HepG2 (cell line): ENCODE measurements around the gene MICAL3. TPM values are rescaled to one million over a fixed set of nuclear protein-coding genes. Genes with fewer than 3 reads are reported as not detected.

Source experiments
- ASH2L ChIP-seq: fragments of 300-600, 200-600 bp; sonication (generic); IDR thresholded peaks from 2 replicates; pipeline ENCODE4 v1.7.0; 2017; ENCODE audit warnings: low read depth, mild to moderate bottlenecking, moderate library complexity, mixed read lengths, low read length; ENCODE audit not compliant: insufficient read length
- ATF6 ChIP-seq: sonication (generic); formaldehyde crosslinking; conservative IDR thresholded peaks from 2 replicates; pipeline ENCODE4 v1.4.0; 2020; ENCODE audit warnings: missing genetic modification reagents
- DRAP1 ChIP-seq: IDR thresholded peaks from 2 replicates; pipeline ENCODE4 v1.6.1; 2016; ENCODE audit warnings: missing genetic modification reagents, missing compliant biosample characterization
- ERF ChIP-seq: IDR thresholded peaks from 2 replicates; pipeline ENCODE4 v1.6.1; 2018; ENCODE audit warnings: missing biosample characterization, missing genetic modification reagents
- GMEB2 ChIP-seq: IDR thresholded peaks from 2 replicates; pipeline ENCODE4 v1.6.1; 2016; ENCODE audit warnings: missing biosample characterization, missing genetic modification reagents, low read depth
- MBNL3 ChIP-seq: fragments of 250-450 bp; sonication (Bioruptor Pico); conservative IDR thresholded peaks from 2 replicates; pipeline ENCODE4 v1.8.0; 2022; ENCODE audit warnings: mild to moderate bottlenecking, inconsistent platforms
- MEF2D ChIP-seq: sonication (generic); formaldehyde crosslinking; IDR thresholded peaks from 2 replicates; pipeline ENCODE4 v1.5.1; 2020; ENCODE audit warnings: mild to moderate bottlenecking, missing genetic modification reagents
- MYC ChIP-seq: sonication (generic); formaldehyde crosslinking; IDR thresholded peaks from 2 replicates; pipeline ENCODE4 v1.9.0; 2021; ENCODE audit warnings: missing genetic modification reagents, borderline replicate concordance
- NR2F1 ChIP-seq, 2 experiments: fragments of 450-650 bp in 1 of 2; formaldehyde crosslinking in 1 of 2; IDR thresholded peaks; 2 replicates each; pipeline versions ENCODE4 v1.5.0 to v1.6.1; 2016 to 2020; ENCODE audit warnings: mild to moderate bottlenecking in 1 of 2, missing compliant biosample characterization in 1 of 2, missing genetic modification reagents in 1 of 2, moderate library complexity in 1 of 2
- SALL1 ChIP-seq: sonication (generic); formaldehyde crosslinking; IDR thresholded peaks from 2 replicates; pipeline ENCODE4 v1.8.0; 2022; ENCODE audit warnings: mild to moderate bottlenecking, missing genetic modification reagents
- SAP130 ChIP-seq: IDR thresholded peaks from 2 replicates; pipeline ENCODE4 v1.6.1; 2016; ENCODE audit warnings: low read depth
- SYNCRIP ChIP-seq: fragments of 200-400 bp; formaldehyde crosslinking; IDR thresholded peaks from 2 replicates; pipeline ENCODE4 v1.6.1; 2018; ENCODE audit warnings: mild to moderate bottlenecking, low read depth, low read length; ENCODE audit not compliant: insufficient read depth
- TFAP4 ChIP-seq: sonication (generic); IDR thresholded peaks from 2 replicates; pipeline ENCODE4 v1.6.1; 2016; ENCODE audit warnings: low read depth, borderline replicate concordance
- ZBTB42 ChIP-seq: sonication (generic); formaldehyde crosslinking; IDR thresholded peaks from 2 replicates; pipeline ENCODE4 v1.5.0; 2020; ENCODE audit warnings: mild to moderate bottlenecking, missing genetic modification reagents
- ZNF281 ChIP-seq: sonication (generic); formaldehyde crosslinking; IDR thresholded peaks from 2 replicates; pipeline ENCODE4 v1.4.0; 2020; ENCODE audit warnings: missing genetic modification reagents, borderline replicate concordance
- ZNF430 ChIP-seq: sonication (generic); formaldehyde crosslinking; IDR thresholded peaks from 2 replicates; pipeline ENCODE4 v1.9.0; 2021; ENCODE audit warnings: mild to moderate bottlenecking, missing genetic modification reagents
- ZNF891 ChIP-seq: sonication (generic); formaldehyde crosslinking; IDR thresholded peaks from 2 replicates; pipeline ENCODE4 v1.5.0; 2020; ENCODE audit warnings: mild to moderate bottlenecking, missing genetic modification reagents
- ZSCAN30 ChIP-seq: sonication (generic); formaldehyde crosslinking; IDR thresholded peaks from 2 replicates; pipeline ENCODE4 v1.5.0; 2020; ENCODE audit warnings: mild to moderate bottlenecking, missing genetic modification reagents
- polyA plus RNA-seq, 8 experiments: library from polyadenylated mRNA; depleted of rRNA in 3 of 8; stranded (reverse) in 7 of 8; unstranded in 1 of 8; fragments of >200 nt; fragmentation: Illumina TruSeq in 4 of 8; extraction: Trizol in 4 of 8; gene quantifications; 2 replicates each; pipeline versions ENCODE4 v1.2.1 to v1.2.3, GENCODE V29; 2011 to 2016; ENCODE audit warnings: low read depth in 4 of 8, missing spikeins in 1 of 8, mixed read lengths in 1 of 8; ENCODE audit not compliant: insufficient read depth in 1 of 8
- total RNA-seq, 5 experiments: library from RNA; depleted of rRNA; stranded (reverse); fragments of >200 nt; fragmentation: Illumina TruSeq; extraction: Trizol; gene quantifications; 2 replicates each; pipeline ENCODE4 v1.2.3, GENCODE V29; 2016; ENCODE audit warnings: low read depth in 1 of 5

The MICAL3 gene
- total and polyA plus RNA-seq, 2 of the 13 experiments (the other 11 are each of a cell fraction or from before 2014, with no cell fraction given) = 5.3 to 12.5 TPM

GRCh38 chr22:17777005-17777716, 247.2 kb downstream of the MICAL3 start (continued):
- TF ChIP-seq ZNF430 (peak; percentile 64; the same call in 1 of the 2 replicates), MYC (CRISPR knock-in tag) (peak; percentile 44; the same call in 1 of the 2 replicates), GMEB2 (CRISPR knock-in tag) (no peak), SALL1 (peak; percentile 15), MBNL3 (no peak), ATF6 (no peak), MEF2D (CRISPR knock-in tag) (no peak), SAP130 (CRISPR knock-in tag) (peak; percentile 60; the same call in 1 of the 2 replicates), ERF (CRISPR knock-in tag) (peak; percentile 62; the same call in 1 of the 2 replicates), SYNCRIP (no peak), ZSCAN30 (CRISPR knock-in tag) (no peak), DRAP1 (CRISPR knock-in tag) (peak; percentile 79; the same call in 1 of the 2 replicates), ZNF281 (no peak), ZNF891 (CRISPR knock-in tag) (0 out of 2 replicates have a peak, but pooled peaks have one; percentile 40), TFAP4 (no peak), ASH2L (peak; percentile 28), ZBTB42 (CRISPR knock-in tag) (0 out of 2 replicates have a peak, but pooled peaks have one; percentile 44), NR2F1 (CRISPR knock-in tag; IDR thresholded peaks at IDR 0.05) (peak; percentile 71 to 94)
